HepG2 (cell line): ENCODE results near the gene FRK. TPM values are rescaled to one million over a fixed set of nuclear protein-coding genes. Genes with fewer than 3 reads are reported as not detected.

Experiments
- BRCA1 ChIP-seq: sonication (generic); formaldehyde crosslinking; IDR thresholded peaks from 2 replicates; pipeline ENCODE4 v1.4.0; 2020; ENCODE audit warnings: missing genetic modification reagents
- MED1 ChIP-seq: sonication (generic); formaldehyde crosslinking; IDR thresholded peaks from 2 replicates; pipeline ENCODE4 v1.4.0; 2020; ENCODE audit warnings: missing genetic modification reagents
- NFE2 ChIP-seq: sonication (generic); formaldehyde crosslinking; IDR thresholded peaks from 2 replicates; pipeline ENCODE4 v1.4.0; 2020; ENCODE audit warnings: missing genetic modification reagents
- NRL ChIP-seq: sonication (generic); formaldehyde crosslinking; IDR thresholded peaks from 2 replicates; pipeline ENCODE4 v1.5.0; 2020; ENCODE audit warnings: missing genetic modification reagents, mild to moderate bottlenecking, moderate library complexity, borderline replicate concordance
- SAFB2 ChIP-seq: sonication (generic); formaldehyde crosslinking; IDR thresholded peaks from 2 replicates; pipeline ENCODE4 v1.5.1; 2020; ENCODE audit warnings: missing genetic modification reagents, low read depth, mild to moderate bottlenecking, borderline replicate concordance
- SIX1 ChIP-seq: sonication (generic); formaldehyde crosslinking; IDR thresholded peaks from 2 replicates; pipeline ENCODE4 v1.4.0; 2020; ENCODE audit warnings: missing genetic modification reagents, borderline replicate concordance
- ZNF547 ChIP-seq: sonication (generic); formaldehyde crosslinking; IDR thresholded peaks from 2 replicates; pipeline ENCODE4 v1.5.1; 2020; ENCODE audit warnings: mild to moderate bottlenecking, missing genetic modification reagents
- ZNF878 ChIP-seq: sonication (generic); formaldehyde crosslinking; IDR thresholded peaks from 2 replicates; pipeline ENCODE4 v1.8.1; 2023; ENCODE audit warnings: mild to moderate bottlenecking, missing genetic modification reagents, moderate library complexity
- polyA plus RNA-seq, 8 experiments: library from polyadenylated mRNA; depleted of rRNA in 3 of 8; stranded (reverse) in 7 of 8; unstranded in 1 of 8; fragments of >200 nt; fragmentation: Illumina TruSeq in 4 of 8; extraction: Trizol in 4 of 8; gene quantifications; 2 replicates each; pipeline versions ENCODE4 v1.2.1 to v1.2.3, GENCODE V29; 2011 to 2016; ENCODE audit warnings: low read depth in 4 of 8, missing spikeins in 1 of 8, mixed read lengths in 1 of 8; ENCODE audit not compliant: insufficient read depth in 1 of 8
- total RNA-seq, 5 experiments: library from RNA; depleted of rRNA; stranded (reverse); fragments of >200 nt; fragmentation: Illumina TruSeq; extraction: Trizol; gene quantifications; 2 replicates each; pipeline ENCODE4 v1.2.3, GENCODE V29; 2016; ENCODE audit warnings: low read depth in 1 of 5
- TF ChIP-seq, protein P1 (sequence below): IDR thresholded peaks from 2 replicates; pipeline ENCODE4 v1.6.1; 2016; ENCODE audit warnings: control low read depth
- TF ChIP-seq, protein P2 (sequence below): IDR thresholded peaks from 2 replicates; pipeline ENCODE4 v1.6.1; 2012; ENCODE audit warnings: low read length, improper control_type of control experiment
- TF ChIP-seq, protein P3 (sequence below): sonication (generic); formaldehyde crosslinking; IDR thresholded peaks from 2 replicates; pipeline ENCODE4 v1.8.0; 2022; ENCODE audit warnings: low read depth, missing genetic modification reagents
- TF ChIP-seq, protein P4 (sequence below): sonication (generic); formaldehyde crosslinking; IDR thresholded peaks from 2 replicates; pipeline ENCODE4 v1.4.0; 2020; ENCODE audit warnings: mild to moderate bottlenecking, missing genetic modification reagents
- TF ChIP-seq, protein P5 (sequence below): sonication (generic); formaldehyde crosslinking; IDR thresholded peaks from 2 replicates; pipeline ENCODE4 v1.4.0; 2020; ENCODE audit warnings: mild to moderate bottlenecking, low read depth, missing genetic modification reagents
- TF ChIP-seq, protein P6 (sequence below), 2 experiments: fragments of 450-650 bp in 1 of 2; sonication (generic) in 1 of 2; formaldehyde crosslinking; IDR thresholded peaks; 2 replicates each; pipeline versions ENCODE4 v1.5.0 to v1.8.0; 2020 to 2022; ENCODE audit warnings: mild to moderate bottlenecking in 1 of 2, missing genetic modification reagents in 1 of 2

Gene FRK
- total and polyA plus RNA-seq, 2 of the 13 experiments (the other 11 are each of a cell fraction or from before 2014, with no cell fraction given): 1.3 to 2.9 TPM

DNA sequence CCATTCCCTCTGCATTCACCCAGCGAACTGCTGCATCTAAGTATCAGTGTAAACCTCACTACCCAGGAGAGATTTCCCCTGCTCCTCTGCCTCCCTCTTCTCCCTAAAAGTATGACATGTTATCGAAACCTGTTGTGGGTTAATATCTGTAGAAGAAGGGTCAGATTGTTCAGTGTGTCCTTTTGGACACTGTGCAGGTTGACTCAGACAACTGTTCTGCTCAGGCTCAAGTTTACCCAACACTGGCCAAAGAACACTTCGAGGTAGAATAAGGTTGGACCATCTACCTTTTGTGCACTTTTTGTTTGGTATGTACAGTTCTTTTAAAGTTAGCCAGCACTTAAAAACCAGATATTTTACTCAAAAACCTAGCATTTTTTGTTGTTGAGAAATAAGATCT lies 44.6 kb upstream of the FRK start (continued):
- TF ChIP-seq, protein P1, sequence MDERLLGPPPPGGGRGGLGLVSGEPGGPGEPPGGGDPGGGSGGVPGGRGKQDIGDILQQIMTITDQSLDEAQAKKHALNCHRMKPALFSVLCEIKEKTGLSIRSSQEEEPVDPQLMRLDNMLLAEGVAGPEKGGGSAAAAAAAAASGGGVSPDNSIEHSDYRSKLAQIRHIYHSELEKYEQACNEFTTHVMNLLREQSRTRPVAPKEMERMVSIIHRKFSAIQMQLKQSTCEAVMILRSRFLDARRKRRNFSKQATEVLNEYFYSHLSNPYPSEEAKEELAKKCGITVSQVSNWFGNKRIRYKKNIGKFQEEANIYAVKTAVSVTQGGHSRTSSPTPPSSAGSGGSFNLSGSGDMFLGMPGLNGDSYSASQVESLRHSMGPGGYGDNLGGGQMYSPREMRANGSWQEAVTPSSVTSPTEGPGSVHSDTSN: no peak
- TF ChIP-seq NFE2 (no peak), NRL (CRISPR knock-in tag) (no peak), ZNF878 (CRISPR knock-in tag) (no peak), SIX1 (CRISPR knock-in tag) (no peak), BRCA1 (CRISPR knock-in tag) (no peak), MED1 (no peak), SAFB2 (CRISPR knock-in tag) (no peak), ZNF547 (no peak)
- TF ChIP-seq, protein P2, sequence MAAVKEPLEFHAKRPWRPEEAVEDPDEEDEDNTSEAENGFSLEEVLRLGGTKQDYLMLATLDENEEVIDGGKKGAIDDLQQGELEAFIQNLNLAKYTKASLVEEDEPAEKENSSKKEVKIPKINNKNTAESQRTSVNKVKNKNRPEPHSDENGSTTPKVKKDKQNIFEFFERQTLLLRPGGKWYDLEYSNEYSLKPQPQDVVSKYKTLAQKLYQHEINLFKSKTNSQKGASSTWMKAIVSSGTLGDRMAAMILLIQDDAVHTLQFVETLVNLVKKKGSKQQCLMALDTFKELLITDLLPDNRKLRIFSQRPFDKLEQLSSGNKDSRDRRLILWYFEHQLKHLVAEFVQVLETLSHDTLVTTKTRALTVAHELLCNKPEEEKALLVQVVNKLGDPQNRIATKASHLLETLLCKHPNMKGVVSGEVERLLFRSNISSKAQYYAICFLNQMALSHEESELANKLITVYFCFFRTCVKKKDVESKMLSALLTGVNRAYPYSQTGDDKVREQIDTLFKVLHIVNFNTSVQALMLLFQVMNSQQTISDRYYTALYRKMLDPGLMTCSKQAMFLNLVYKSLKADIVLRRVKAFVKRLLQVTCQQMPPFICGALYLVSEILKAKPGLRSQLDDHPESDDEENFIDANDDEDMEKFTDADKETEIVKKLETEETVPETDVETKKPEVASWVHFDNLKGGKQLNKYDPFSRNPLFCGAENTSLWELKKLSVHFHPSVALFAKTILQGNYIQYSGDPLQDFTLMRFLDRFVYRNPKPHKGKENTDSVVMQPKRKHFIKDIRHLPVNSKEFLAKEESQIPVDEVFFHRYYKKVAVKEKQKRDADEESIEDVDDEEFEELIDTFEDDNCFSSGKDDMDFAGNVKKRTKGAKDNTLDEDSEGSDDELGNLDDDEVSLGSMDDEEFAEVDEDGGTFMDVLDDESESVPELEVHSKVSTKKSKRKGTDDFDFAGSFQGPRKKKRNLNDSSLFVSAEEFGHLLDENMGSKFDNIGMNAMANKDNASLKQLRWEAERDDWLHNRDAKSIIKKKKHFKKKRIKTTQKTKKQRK: no peak
- TF ChIP-seq, protein P3, sequence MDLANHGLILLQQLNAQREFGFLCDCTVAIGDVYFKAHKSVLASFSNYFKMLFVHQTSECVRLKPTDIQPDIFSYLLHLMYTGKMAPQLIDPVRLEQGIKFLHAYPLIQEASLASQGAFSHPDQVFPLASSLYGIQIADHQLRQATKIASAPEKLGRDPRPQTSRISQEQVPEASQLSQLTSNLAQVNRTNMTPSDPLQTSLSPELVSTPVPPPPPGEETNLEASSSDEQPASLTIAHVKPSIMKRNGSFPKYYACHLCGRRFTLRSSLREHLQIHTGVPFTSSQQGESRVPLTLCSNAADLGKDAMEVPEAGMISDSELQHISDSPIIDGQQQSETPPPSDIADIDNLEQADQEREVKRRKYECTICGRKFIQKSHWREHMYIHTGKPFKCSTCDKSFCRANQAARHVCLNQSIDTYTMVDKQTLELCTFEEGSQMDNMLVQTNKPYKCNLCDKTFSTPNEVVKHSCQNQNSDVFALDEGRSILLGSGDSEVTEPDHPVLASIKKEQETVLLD (CRISPR knock-in tag): no peak
- TF ChIP-seq, protein P4, sequence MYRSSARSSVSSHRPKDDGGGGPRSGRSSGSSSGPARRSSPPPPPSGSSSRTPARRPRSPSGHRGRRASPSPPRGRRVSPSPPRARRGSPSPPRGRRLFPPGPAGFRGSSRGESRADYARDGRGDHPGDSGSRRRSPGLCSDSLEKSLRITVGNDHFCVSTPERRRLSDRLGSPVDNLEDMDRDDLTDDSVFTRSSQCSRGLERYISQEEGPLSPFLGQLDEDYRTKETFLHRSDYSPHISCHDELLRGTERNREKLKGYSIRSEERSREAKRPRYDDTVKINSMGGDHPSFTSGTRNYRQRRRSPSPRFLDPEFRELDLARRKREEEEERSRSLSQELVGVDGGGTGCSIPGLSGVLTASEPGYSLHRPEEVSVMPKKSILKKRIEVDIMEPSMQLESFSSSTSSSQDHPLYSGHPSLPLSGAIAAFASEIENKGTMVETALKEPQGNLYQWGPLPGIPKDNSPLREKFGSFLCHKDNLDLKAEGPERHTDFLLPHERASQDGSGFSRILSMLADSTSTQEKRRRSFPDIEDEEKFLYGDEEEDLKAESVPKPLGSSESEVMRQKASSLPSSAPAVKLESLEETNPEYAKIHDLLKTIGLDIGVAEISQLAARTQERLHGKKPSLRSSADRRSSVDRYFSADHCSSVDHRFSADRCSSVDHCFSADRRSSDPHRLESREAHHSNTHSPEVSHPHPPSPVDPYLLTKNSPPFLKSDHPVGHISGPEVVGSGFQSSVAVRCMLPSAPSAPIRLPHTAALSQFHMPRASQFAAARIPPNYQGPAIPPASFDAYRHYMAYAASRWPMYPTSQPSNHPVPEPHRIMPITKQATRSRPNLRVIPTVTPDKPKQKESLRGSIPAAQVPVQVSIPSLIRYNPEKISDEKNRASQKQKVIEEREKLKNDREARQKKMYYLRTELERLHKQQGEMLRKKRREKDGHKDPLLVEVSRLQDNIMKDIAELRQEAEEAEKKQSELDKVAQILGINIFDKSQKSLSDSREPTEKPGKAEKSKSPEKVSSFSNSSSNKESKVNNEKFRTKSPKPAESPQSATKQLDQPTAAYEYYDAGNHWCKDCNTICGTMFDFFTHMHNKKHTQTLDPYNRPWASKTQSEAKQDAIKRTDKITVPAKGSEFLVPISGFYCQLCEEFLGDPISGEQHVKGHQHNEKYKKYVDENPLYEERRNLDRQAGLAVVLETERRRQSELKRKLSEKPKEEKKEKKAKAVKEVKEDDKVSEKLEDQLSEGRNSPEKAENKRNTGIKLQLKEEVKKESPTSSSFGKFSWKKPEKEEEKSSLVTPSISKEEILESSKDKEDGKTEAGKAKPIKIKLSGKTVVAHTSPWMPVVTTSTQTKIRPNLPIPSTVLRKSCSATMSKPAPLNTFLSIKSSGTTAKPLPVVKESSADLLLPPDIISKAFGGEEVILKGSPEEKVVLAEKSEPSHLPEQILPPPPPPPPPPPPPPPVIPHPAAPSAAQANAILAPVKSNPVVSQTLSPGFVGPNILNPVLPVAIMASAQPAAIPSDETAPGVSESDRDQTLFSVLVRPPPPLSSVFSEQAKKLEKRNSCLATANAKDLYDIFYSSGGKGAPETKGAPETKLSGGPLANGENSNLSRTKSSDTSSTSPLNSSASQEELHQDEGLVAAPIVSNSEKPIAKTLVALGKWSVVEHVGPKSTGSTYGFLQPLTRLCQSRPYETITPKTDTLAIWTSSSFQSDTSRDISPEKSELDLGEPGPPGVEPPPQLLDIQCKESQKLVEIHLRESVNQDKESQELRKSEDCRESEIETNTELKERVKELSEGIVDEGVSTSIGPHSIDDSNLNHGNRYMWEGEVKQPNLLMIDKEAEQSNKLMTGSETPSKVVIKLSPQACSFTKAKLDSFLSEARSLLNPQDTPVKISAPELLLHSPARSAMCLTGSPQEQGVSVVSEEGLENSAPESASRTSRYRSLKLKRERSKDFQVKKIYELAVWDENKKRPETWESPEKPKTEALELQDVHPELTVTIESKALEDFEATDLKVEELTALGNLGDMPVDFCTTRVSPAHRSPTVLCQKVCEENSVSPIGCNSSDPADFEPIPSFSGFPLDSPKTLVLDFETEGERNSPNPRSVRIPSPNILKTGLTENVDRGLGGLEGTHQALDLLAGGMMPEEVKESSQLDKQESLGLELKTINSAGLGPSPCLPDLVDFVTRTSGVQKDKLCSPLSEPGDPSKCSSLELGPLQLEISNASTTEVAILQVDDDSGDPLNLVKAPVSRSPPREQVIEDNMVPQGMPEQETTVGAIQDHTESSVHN: no peak
- TF ChIP-seq, protein P5, sequence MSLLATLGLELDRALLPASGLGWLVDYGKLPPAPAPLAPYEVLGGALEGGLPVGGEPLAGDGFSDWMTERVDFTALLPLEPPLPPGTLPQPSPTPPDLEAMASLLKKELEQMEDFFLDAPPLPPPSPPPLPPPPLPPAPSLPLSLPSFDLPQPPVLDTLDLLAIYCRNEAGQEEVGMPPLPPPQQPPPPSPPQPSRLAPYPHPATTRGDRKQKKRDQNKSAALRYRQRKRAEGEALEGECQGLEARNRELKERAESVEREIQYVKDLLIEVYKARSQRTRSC (CRISPR knock-in tag): no peak
- TF ChIP-seq, protein P6, sequence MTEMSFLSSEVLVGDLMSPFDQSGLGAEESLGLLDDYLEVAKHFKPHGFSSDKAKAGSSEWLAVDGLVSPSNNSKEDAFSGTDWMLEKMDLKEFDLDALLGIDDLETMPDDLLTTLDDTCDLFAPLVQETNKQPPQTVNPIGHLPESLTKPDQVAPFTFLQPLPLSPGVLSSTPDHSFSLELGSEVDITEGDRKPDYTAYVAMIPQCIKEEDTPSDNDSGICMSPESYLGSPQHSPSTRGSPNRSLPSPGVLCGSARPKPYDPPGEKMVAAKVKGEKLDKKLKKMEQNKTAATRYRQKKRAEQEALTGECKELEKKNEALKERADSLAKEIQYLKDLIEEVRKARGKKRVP (CRISPR knock-in tag; IDR thresholded peaks at IDR 0.05): no peak
